HepG2 (cell line): Measurements from ENCODE around the gene ENC1. TPM values are rescaled to one million over a fixed set of nuclear protein-coding genes. Genes with fewer than 3 reads are reported as not detected.

Source experiments
- ATAC-seq: fragments of 200-7000 bp; cut with Tn5 transposase; 3 replicates; pipeline ENCODE4 v1.9.1; 2020; ENCODE audit warnings: mild to moderate bottlenecking, moderate library complexity
- BruUV-seq: library from RNA; stranded (reverse); fragments of 400-500 nt; replicated peaks from 2 replicates; lab custom pipeline; 2021; lab: Mats Ljungman, UMichigan
- CTCF ChIA-PET: fragments of 300-600 bp; formaldehyde crosslinking; extraction: SDS; loops from one replicate; lab custom pipeline; 2021; ENCODE audit warnings: low total read pairs, inconsistent platforms, low intra/inter-chr PET ratio; lab: Yijun Ruan, JAX
- POLR2A ChIA-PET: fragments of 350-600 bp; sonication (Branson Sonifier 250); formaldehyde crosslinking; loops from one replicate; lab custom pipeline; 2020; ENCODE audit warnings: antibody characterized with exemption, inconsistent platforms; lab: Yijun Ruan, JAX
- DNase-seq: peaks from one replicate; pipeline ENCODE4 v3.0.0-alpha.2; 2015; ENCODE audit warnings: low spot score
- FAIRE-seq: peaks from 3 replicates; lab custom pipeline; 2011; peaks lifted over from hg19 to GRCh38; lab: Jason Lieb, UNC
- H2AFZ ChIP-seq: one replicate; pipeline ENCODE4 v1.6.1; 2011; ENCODE audit warnings: low read length, inconsistent platforms
- H3K27ac ChIP-seq: fragments of 300-600 bp; 3 replicates; pipeline ENCODE4 v1.8.0; 2011; ENCODE audit warnings: mixed run types, mild to moderate bottlenecking, mixed read lengths, low read length, inconsistent platforms; ENCODE audit not compliant: insufficient read depth; ENCODE audit errors: extremely low read length
- H3K27me3 ChIP-seq, 2 experiments: fragments of 200-600 bp in 1 of 2; 2 replicates in 1 of 2; 3 replicates in 1 of 2; pipeline versions ENCODE4 v1.6.0 to v1.8.0; 2011; ENCODE audit warnings: low read length in 2 of 2, mild to moderate bottlenecking in 2 of 2, moderate library complexity in 2 of 2, inconsistent platforms in 1 of 2; ENCODE audit not compliant: insufficient read depth in 2 of 2, control insufficient read depth in 1 of 2
- H3K36me3 ChIP-seq, 2 experiments: fragments of 200-600 bp in 1 of 2; replicated peaks in 1 of 2; 2 replicates in 1 of 2; 3 replicates in 1 of 2; pipeline versions ENCODE4 v1.5.1 to v1.8.0; 2011; ENCODE audit warnings: low read length in 2 of 2, inconsistent platforms in 1 of 2; ENCODE audit not compliant: insufficient read depth in 2 of 2, control insufficient read depth in 1 of 2
- H3K4me1 ChIP-seq: 2 replicates; pipeline ENCODE4 v1.5.1; 2012; ENCODE audit warnings: low read length, inconsistent platforms; ENCODE audit not compliant: insufficient read depth
- H3K4me2 ChIP-seq: 2 replicates; pipeline ENCODE4 v1.6.0; 2011; ENCODE audit warnings: low read depth, low read length, inconsistent platforms
- H3K4me3 ChIP-seq, 3 experiments: fragments of 200-600 bp in 1 of 3; sonication (generic), shearing (Covaris generic) in 1 of 3; replicated peaks in 1 of 3; 2 replicates each; pipeline ENCODE4 v1.5.1; 2011 to 2016; ENCODE audit warnings: low read length in 3 of 3, inconsistent platforms in 2 of 3, low read depth in 2 of 3, mild to moderate bottlenecking in 2 of 3, control low read depth in 1 of 3, mixed read lengths in 1 of 3; ENCODE audit not compliant: insufficient read depth in 1 of 3
- H3K79me2 ChIP-seq: one replicate; pipeline ENCODE4 v1.6.1; 2011; ENCODE audit warnings: low read length, inconsistent platforms; ENCODE audit not compliant: insufficient read depth
- H3K9ac ChIP-seq: 2 replicates; pipeline ENCODE4 v1.6.0; 2011; ENCODE audit warnings: mild to moderate bottlenecking, low read depth, low read length, inconsistent platforms; ENCODE audit not compliant: insufficient read depth
- H3K9me3 ChIP-seq: 2 replicates; pipeline ENCODE4 v1.5.1; 2012; ENCODE audit warnings: mild to moderate bottlenecking, low read length
- H4K20me1 ChIP-seq: 2 replicates; pipeline ENCODE4 v1.6.0; 2011; ENCODE audit warnings: inconsistent platforms, mild to moderate bottlenecking, low read length, moderate library complexity; ENCODE audit not compliant: insufficient read depth
- ATF1 ChIP-seq: IDR thresholded peaks from 2 replicates; pipeline ENCODE4 v1.6.1; 2016; ENCODE audit warnings: mild to moderate bottlenecking, control low read depth
- HOXD1 ChIP-seq: sonication (generic); formaldehyde crosslinking; IDR thresholded peaks from 2 replicates; pipeline ENCODE4 v1.5.0; 2020; ENCODE audit warnings: missing genetic modification reagents
- POLR2A ChIP-seq, 2 experiments: IDR thresholded peaks; 2 replicates each; pipeline ENCODE4 v1.6.1; 2011; ENCODE audit warnings: low read depth in 2 of 2, low read length in 2 of 2, mild to moderate bottlenecking in 1 of 2, moderate library complexity in 1 of 2; ENCODE audit not compliant: insufficient read depth in 1 of 2
- POLR2AphosphoS5 ChIP-seq: IDR thresholded peaks from 2 replicates; pipeline ENCODE4 v1.6.1; 2012; ENCODE audit warnings: low read depth, low read length
- POLR2G ChIP-seq: fragments of 200-400 bp; formaldehyde crosslinking; IDR thresholded peaks from 2 replicates; pipeline ENCODE4 v1.6.1; 2018; ENCODE audit warnings: mild to moderate bottlenecking, low read depth, low read length, moderate library complexity
- RBM22 ChIP-seq: fragments of 200-400 bp; formaldehyde crosslinking; optimal IDR thresholded peaks from 2 replicates; pipeline ENCODE3; 2017; ENCODE audit warnings: mild to moderate bottlenecking, low read length, moderate library complexity
- WGBS: methylation state at CpG from one replicate; pipeline ENCODE4 v1.1.6; 2017; ENCODE audit warnings: low lambda C conversion rate; 5-methylcytosine and 5-hydroxymethylcytosine counted together
- in situ Hi-C: cut with HindIII; loops from 2 replicates; pipeline ENCODE4 v1.10.0; 2017; ENCODE audit warnings: low pct_unique_long_range_greater_than_20kb; ENCODE audit not compliant: extremely low pct_ligation_motif_present
- intact Hi-C: fragments of 100-400 bp; cut with micrococcal nuclease; formaldehyde crosslinking; loops from one replicate; pipeline ENCODE4 v1.10.0; 2022; ENCODE audit not compliant: unreplicated experiment
- polyA plus RNA-seq, 8 experiments: library from polyadenylated mRNA; depleted of rRNA in 3 of 8; stranded (reverse) in 7 of 8; unstranded in 1 of 8; fragments of >200 nt; fragmentation: Illumina TruSeq in 4 of 8; extraction: Trizol in 4 of 8; gene quantifications; 2 replicates each; pipeline versions ENCODE4 v1.2.1 to v1.2.3, GENCODE V29; 2011 to 2016; ENCODE audit warnings: low read depth in 4 of 8, missing spikeins in 1 of 8, mixed read lengths in 1 of 8; ENCODE audit not compliant: insufficient read depth in 1 of 8
- total RNA-seq, 5 experiments: library from RNA; depleted of rRNA; stranded (reverse); fragments of >200 nt; fragmentation: Illumina TruSeq; extraction: Trizol; gene quantifications; 2 replicates each; pipeline ENCODE4 v1.2.3, GENCODE V29; 2016; ENCODE audit warnings: low read depth in 1 of 5
- TF ChIP-seq, protein P1 (sequence below): IDR thresholded peaks from 2 replicates; pipeline ENCODE4 v1.6.1; 2016; ENCODE audit warnings: missing biosample characterization, missing genetic modification reagents, low read depth

The ENC1 gene
- total and polyA plus RNA-seq, 2 of the 13 experiments (the other 11 are each of a cell fraction or from before 2014, with no cell fraction given) = 63.8 to 64.4 TPM

DNA sequence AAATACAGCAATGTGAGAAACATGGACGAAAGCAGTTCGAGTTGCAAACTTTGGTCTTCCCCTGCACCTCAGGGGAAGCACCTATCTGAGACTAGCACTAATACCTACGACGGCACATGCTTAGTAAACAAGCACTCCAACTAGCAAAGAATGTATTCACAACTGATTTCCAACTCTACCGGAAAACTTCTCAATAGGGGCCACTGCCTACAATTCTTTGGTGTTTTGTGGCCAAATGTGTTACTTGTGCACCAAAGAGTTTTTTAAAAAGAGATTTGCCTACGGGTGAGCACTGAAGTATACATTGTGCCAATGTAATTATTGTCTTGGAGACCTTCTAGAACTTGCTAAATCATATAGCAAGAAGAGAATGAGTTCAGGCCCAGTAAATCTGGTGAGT, 12.2 kb downstream of the ENC1 start:
- intact Hi-C loops = loop anchor here (5.0 kb wide), 1 partner anchor 41 kb away; no protein-coding TSS in a partner anchor
- ATAC-seq (no peak), DNase-seq (no peak), FAIRE-seq (no peak)
- CTCF ChIA-PET = no interaction called here
- 84% methylated on average over 6 of the region's 6 CpGs for WGBS
- peak overlapping the region; percentile 4 for H3K27ac ChIP-seq
- H3K27me3 ChIP-seq = no peaks in the 10 kb centered on the region
- no peak overlapping the region for H3K9ac ChIP-seq
- H3K36me3 ChIP-seq = peaks cover 15 to 44% of the 10 kb centered on the region in 2 experiments
- TF ChIP-seq POLR2G = 0 out of 2 replicates have a peak, but pooled peaks have one; percentile 0
- 0 out of 2 replicates have a peak, but pooled peaks have one; percentile 20 for TF ChIP-seq ATF1 (CRISPR knock-in tag)
- 0 out of 2 replicates have a peak, but pooled peaks have one; percentile 2 for TF ChIP-seq POLR2AphosphoS5
- TF ChIP-seq, protein P1, sequence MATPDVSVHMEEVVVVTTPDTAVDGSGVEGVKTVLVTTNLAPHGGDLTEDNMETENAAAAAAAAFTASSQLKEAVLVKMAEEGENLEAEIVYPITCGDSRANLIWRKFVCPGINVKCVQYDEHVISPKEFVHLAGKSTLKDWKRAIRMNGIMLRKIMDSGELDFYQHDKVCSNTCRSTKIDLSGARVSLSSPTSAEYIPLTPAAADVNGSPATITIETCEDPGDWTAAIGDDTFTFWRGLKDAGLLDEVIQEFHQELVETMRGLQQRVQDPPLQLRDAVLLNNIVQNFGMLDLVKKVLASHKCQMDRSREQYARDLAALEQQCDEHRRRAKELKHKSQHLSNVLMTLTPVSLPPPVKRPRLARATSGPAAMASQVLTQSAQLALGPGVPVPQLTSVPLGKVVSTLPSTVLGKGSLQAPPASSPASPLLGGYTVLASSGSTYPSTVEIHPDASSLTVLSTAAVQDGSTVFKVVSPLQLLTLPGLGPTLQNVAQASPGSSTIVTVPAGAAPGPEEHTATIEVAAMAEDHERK (CRISPR knock-in tag) = no peak
- peak in 1 of 2 experiments; percentile 54; a peak in 2 of 4 replicates for TF ChIP-seq POLR2A (IDR thresholded peaks at IDR 0.05; ENCODE audit: insufficient read depth in 1 of 2, low read depth in 2 of 2, low read length in 2 of 2)
- TF ChIP-seq RBM22 = peak; percentile 25
- TF ChIP-seq HOXD1 (CRISPR knock-in tag) = no peak
- BruUV-seq = no TSS peak
- H3K9me3 ChIP-seq = peaks cover 4% of the 10 kb centered on the region; the same call in 1 of the 2 replicates
- in situ Hi-C loops = no loop called here
- H3K4me3 ChIP-seq = no peak overlapping the region
- H3K4me2 ChIP-seq = no peak overlapping the region
- H2AFZ ChIP-seq = no peak overlapping the region
- POLR2A ChIA-PET = interaction anchor here (6.6 kb wide), 1 partner anchor 12 kb away, joined by 51 read pairs; the partner anchor contains the start of gene ENC1
- peaks cover 33% of the 10 kb centered on the region for H3K79me2 ChIP-seq
- H3K4me1 ChIP-seq = peaks cover 78% of the 10 kb centered on the region
- peaks cover 37% of the 10 kb centered on the region for H4K20me1 ChIP-seq
